ENCODE results near the gene NR5A1.

- TF ChIP-seq CTCF (conservative IDR thresholded peaks at IDR 0.05) (no peak), ZFX (IDR thresholded peaks at IDR 0.05) (no peak)
Observed at GRCh38 chr9:124502711-124503702, 4.2 kb downstream of the NR5A1 start.
